Adipocyte (in vitro differentiated cells): ENCODE measurements around the gene WDR44.

Source experiments
- DNase-seq: peaks from one replicate; pipeline ENCODE4 v3.0.0-alpha.2; 2015; ENCODE audit warnings: low read depth
- H3K27me3 ChIP-seq: replicated peaks from 2 replicates; pipeline ENCODE4 v1.7.0; 2013; ENCODE audit warnings: mild to moderate bottlenecking, low read length, moderate library complexity; ENCODE audit not compliant: control insufficient read depth, insufficient read depth
- H3K36me3 ChIP-seq: 2 replicates; pipeline ENCODE4 v1.7.0; 2013; ENCODE audit warnings: low read length, mild to moderate bottlenecking, moderate library complexity; ENCODE audit not compliant: control insufficient read depth, insufficient read depth, severe bottlenecking
- H3K4me1 ChIP-seq: 2 replicates; pipeline ENCODE4 v1.7.0; 2013; ENCODE audit warnings: mild to moderate bottlenecking, low read length, moderate library complexity; ENCODE audit not compliant: control insufficient read depth, insufficient read depth
- H3K4me3 ChIP-seq: 2 replicates; pipeline ENCODE4 v1.7.0; 2013; ENCODE audit warnings: mild to moderate bottlenecking, low read length, moderate library complexity
- H3K9ac ChIP-seq: 2 replicates; pipeline ENCODE4 v1.7.0; 2013; ENCODE audit warnings: mild to moderate bottlenecking, low read length, moderate library complexity
- H3K9me3 ChIP-seq: 2 replicates; pipeline ENCODE4 v1.7.0; 2013; ENCODE audit warnings: mild to moderate bottlenecking, low read length, moderate library complexity; ENCODE audit not compliant: control insufficient read depth

The WDR44 gene

DNA sequence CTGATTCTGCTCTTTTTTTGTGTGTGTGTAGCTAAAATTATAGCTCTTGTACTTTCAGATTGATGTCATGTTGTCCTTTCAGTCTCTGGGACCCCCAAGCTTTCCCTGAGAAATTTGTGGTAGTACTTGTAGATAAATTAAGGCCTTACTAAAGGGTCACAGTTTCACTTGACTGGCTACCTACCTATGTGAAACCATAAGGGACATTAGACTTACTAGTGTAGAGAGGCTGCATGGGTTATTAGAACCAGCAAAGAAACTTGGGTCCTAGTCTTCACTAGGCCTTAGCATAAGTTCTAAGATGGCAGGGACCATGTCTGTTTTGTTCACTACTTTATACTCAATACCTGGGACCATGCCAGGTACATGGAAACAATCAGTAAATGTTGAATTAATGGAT lies 21.4 kb downstream of the WDR44 start:
- no peaks in the 10 kb centered on the region for H3K36me3 ChIP-seq
- H3K27me3 ChIP-seq, result no peaks in the 10 kb centered on the region
- H3K4me3 ChIP-seq, result no peak overlapping the region
- no peak for DNase-seq
- H3K9me3 ChIP-seq, result no peaks in the 10 kb centered on the region
- H3K9ac ChIP-seq, result no peak overlapping the region
- peaks cover 6% of the 10 kb centered on the region for H3K4me1 ChIP-seq

DNA sequence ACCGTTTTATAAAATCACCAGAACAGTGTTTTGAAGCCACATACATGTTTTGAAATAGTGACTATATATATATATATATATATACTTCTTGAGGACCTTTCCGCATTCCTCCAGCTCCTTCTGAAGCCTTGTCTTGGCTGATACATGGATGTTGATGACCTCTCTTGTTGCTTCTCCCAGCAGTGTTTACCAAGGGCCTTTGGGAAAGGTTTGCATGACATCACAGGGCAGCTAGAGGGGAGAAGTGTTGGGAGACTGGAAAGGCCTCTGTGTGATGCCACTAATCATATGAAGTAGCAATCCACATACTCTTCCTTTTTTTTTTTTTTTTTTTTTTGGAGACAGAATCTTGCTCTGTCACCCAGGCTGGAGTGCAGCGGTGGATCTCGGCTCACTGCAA lies 22.5 kb downstream of the WDR44 start:
- no peak overlapping the region for H3K4me3 ChIP-seq
- H3K9me3 ChIP-seq, result no peaks in the 10 kb centered on the region
- no peaks in the 10 kb centered on the region for H3K36me3 ChIP-seq
- peaks cover 6% of the 10 kb centered on the region for H3K4me1 ChIP-seq
- no peak for DNase-seq
- no peaks in the 10 kb centered on the region for H3K27me3 ChIP-seq
- no peak overlapping the region for H3K9ac ChIP-seq

DNA sequence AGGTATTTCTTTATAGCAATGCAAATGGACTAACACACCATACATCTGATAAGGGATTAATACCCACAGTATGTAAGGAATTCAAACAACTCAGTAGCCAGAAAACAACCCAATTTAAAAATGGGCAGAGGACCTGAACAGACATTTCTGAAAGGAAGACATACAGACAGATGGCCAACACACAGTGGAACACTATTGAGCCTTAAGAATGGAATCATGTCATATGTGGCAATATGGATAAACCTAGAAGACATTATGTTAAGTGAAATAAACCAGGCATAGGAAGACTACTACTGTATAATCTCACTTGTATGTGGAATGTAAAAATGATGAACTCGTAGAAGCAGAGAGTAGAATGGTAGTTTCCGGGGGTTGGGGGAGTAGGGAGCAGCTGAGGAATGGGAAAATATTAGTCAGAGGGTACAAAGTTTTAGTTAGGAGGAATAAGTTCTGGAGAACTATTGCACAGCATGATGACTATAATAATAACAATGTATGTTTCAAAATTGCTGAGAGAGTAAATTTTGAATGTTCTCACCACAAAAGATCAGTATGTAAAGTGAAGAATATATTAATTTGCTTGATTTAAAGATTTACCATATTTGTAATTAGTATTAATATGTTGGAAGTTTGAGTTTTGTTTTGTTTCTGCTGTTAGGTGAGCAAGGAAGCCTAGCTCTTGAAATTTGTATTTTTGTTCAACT lies 25.2 kb downstream of the WDR44 start:
- no peak overlapping the region for H3K4me3 ChIP-seq

DNA sequence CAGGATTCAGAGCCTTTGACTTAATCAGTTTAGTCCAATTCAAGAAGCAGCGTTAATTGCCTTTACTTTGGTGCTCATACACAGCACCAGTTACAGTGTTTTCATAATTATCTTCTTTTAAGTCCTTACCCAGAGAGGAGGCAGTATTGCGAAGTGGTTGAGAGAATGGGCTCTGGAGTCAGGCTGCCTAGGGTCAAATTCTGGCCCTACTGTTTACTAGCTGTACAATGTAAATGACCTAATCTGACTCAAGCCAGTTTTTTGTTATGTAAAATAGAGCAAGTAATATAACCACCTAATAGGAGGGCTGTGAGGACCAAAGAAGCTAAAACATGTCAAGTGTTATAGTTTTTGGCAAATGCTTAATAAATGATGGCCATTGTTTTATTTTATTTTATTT lies 27.6 kb downstream of the WDR44 start:
- H3K4me1 ChIP-seq, result peaks cover 6% of the 10 kb centered on the region

More for the DNA sequence above, 25.2 kb downstream of the WDR44 start:
- DNase-seq, result peak; percentile 51
- Histone ChIP-seq H3K27me3 (no peaks in the 10 kb centered on the region), H3K36me3 (no peaks in the 10 kb centered on the region), H3K9ac (no peak overlapping the region), H3K9me3 (no peaks in the 10 kb centered on the region), H3K4me1 (peaks cover 6% of the 10 kb centered on the region)

DNA sequence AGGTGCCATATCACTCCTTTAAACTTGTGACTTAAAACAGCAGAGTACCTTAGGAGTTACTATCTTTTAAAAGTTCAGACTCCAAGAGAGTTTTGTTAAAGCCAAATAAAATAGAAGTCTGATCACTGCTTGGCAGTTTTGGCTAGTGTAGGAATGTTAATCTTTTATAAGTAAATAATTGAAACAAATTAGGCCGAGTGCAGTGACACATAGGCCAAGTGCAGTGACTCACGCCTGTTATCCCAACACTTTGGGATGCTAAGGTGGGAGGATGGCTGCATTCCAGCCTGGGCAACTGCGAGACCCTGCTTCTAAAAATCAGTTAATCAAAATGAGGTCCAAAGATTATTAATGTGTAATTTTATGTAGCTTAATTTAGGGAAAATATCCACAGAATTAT lies 37.2 kb downstream of the WDR44 start:
- Histone ChIP-seq H3K9ac (no peak overlapping the region), H3K4me1 (no peaks in the 10 kb centered on the region), H3K4me3 (no peak overlapping the region), H3K27me3 (no peaks in the 10 kb centered on the region), H3K9me3 (no peaks in the 10 kb centered on the region), H3K36me3 (no peaks in the 10 kb centered on the region)
- no peak for DNase-seq

More for the DNA sequence above, 27.6 kb downstream of the WDR44 start:
- no peaks in the 10 kb centered on the region for H3K9me3 ChIP-seq
- H3K9ac ChIP-seq, result no peak overlapping the region
- no peaks in the 10 kb centered on the region for H3K36me3 ChIP-seq
- H3K4me3 ChIP-seq, result no peak overlapping the region
- no peaks in the 10 kb centered on the region for H3K27me3 ChIP-seq
- DNase-seq, result peak; percentile 23

GRCh38 chrX:118392716-118393115 lies 46.8 kb downstream of the WDR44 start:
- Histone ChIP-seq H3K36me3 (peaks cover 24% of the 10 kb centered on the region), H3K9me3 (no peaks in the 10 kb centered on the region), H3K4me1 (no peaks in the 10 kb centered on the region), H3K27me3 (no peaks in the 10 kb centered on the region), H3K4me3 (no peak overlapping the region), H3K9ac (no peak overlapping the region)
- peak; percentile 17 for DNase-seq

DNA sequence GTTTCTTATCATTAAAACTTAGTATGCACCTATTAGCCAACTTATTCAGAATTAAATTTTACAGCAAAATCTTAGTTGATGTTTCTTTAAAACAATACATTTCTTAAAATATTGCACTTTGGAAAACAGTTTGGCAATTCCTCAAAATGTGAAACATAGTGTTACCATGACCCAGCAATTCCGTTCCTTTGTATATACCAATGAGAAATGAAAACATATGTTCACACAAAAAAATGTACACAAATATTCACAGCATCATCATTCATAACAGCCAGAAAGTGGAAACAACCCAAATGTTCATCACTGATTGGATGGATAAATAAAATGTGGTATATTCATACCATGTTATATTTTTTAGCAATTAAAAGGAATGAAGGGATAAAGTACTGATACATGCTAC lies 50.2 kb downstream of the WDR44 start:
- H3K9me3 ChIP-seq, result no peaks in the 10 kb centered on the region
- H3K27me3 ChIP-seq, result no peaks in the 10 kb centered on the region
- H3K4me1 ChIP-seq, result no peaks in the 10 kb centered on the region
- H3K4me3 ChIP-seq, result no peak overlapping the region
- peaks cover 42% of the 10 kb centered on the region for H3K36me3 ChIP-seq
- no peak overlapping the region for H3K9ac ChIP-seq
- peak; percentile 52 for DNase-seq

DNA sequence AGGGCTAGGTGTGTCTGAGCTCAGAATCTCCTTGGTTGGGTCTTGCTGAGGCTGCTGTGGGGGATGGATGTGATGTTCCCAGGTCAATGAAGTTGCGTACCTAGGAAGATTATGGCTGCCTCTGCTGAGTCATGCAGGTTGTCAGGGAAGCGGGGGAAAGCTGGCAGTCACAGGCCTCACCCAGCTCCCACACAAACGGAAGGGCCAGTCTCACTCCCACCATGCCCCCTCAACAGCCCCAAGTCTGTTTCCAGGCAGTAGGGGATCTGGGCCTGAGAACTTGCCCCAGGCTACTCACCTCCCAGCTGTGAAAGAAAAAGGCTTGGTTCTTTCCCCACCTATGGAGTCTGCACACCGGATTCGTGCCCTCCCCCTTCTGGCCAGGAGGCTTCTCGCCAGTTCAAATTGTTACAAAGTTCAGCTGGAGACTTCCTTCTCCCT lies 72.9 kb downstream of the WDR44 start:
- no peak for DNase-seq
- H3K9me3 ChIP-seq, result no peaks in the 10 kb centered on the region
- H3K36me3 ChIP-seq, result no peaks in the 10 kb centered on the region
- peaks cover 12% of the 10 kb centered on the region for H3K4me1 ChIP-seq
- no peak overlapping the region for H3K9ac ChIP-seq
- H3K27me3 ChIP-seq, result no peaks in the 10 kb centered on the region
- H3K4me3 ChIP-seq, result no peak overlapping the region

DNA sequence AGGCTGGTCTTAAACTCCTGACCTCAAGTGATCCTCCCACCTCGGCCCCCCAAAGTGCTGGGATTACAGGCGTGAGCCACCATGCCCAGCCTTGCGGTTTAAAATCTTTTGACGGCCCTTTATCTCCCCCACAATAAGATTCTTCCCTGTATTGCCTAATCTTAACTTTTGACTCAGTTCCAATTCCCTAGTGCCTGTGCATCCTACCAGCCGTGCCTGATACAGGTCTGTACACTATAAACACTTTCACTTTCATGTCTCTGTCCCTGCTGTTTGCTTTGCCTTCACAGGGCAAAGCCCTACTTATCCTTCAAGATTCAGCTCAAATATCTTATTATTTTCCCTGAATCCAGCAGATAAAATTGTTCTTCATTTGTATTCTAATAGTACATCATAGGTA lies 74.6 kb downstream of the WDR44 start:
- Histone ChIP-seq H3K9me3 (no peaks in the 10 kb centered on the region), H3K36me3 (no peaks in the 10 kb centered on the region), H3K4me3 (no peak overlapping the region), H3K4me1 (peaks cover 12% of the 10 kb centered on the region), H3K9ac (no peak overlapping the region), H3K27me3 (no peaks in the 10 kb centered on the region)
- peak; percentile 57 for DNase-seq

GRCh38 chrX:118423558-118423957 lies 77.7 kb downstream of the WDR44 start:
- DNase-seq, result no peak
- Histone ChIP-seq H3K27me3 (no peaks in the 10 kb centered on the region), H3K36me3 (no peaks in the 10 kb centered on the region), H3K9me3 (no peaks in the 10 kb centered on the region), H3K4me3 (no peak overlapping the region), H3K9ac (no peak overlapping the region), H3K4me1 (peaks cover 12% of the 10 kb centered on the region)

DNA sequence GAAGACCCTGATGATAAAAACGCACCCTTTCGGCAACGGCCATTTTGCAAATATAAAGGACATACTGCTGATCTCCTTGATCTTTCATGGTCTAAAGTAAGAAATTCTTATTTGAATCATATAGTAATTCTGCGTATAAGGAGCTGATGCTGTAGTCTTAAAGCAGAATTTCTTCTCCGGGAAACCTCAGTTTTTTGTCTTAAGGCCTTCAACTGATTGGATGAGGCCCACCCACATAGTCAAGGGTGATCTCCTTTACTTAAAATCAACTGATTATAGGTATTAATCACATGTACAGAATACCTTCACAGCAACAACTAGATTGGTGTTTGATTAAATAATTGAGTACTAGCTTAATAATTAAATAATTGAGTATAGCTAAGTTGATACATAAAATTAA lies 86.9 kb downstream of the WDR44 start:
- H3K27me3 ChIP-seq, result no peaks in the 10 kb centered on the region
- H3K9ac ChIP-seq, result no peak overlapping the region
- no peaks in the 10 kb centered on the region for H3K4me1 ChIP-seq
- peaks cover 36% of the 10 kb centered on the region for H3K36me3 ChIP-seq
- no peaks in the 10 kb centered on the region for H3K9me3 ChIP-seq
- H3K4me3 ChIP-seq, result no peak overlapping the region
- DNase-seq, result no peak

DNA sequence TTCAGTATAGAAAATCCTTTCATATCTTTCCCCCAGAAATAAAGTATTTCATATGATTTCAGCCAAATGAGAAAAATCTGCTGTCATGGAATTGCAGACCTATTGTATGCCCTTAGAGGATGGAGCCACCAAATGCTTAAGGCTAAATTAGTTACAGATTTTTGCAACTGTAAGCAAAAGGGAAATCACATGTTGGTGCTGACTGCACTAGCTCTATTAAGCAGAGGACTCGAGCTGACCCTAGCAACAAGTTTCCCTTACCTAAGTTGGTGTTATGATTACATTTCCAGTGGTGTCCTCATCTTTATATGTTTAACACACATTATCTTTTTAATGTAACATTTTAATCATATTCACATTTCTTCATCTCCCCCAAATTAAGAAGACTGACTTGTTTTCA lies 91.4 kb downstream of the WDR44 start:
- no peaks in the 10 kb centered on the region for H3K9me3 ChIP-seq
- H3K36me3 ChIP-seq, result peaks cover 40% of the 10 kb centered on the region
- H3K4me3 ChIP-seq, result no peak overlapping the region
- H3K9ac ChIP-seq, result no peak overlapping the region
- H3K4me1 ChIP-seq, result no peaks in the 10 kb centered on the region
- DNase-seq, result peak; percentile 65
- no peaks in the 10 kb centered on the region for H3K27me3 ChIP-seq
